Dedifferentiated amniotic fluid mesenchymal stem cell (primary cell): ENCODE measurements around the gene SGMS2.
"Not testable (repeated sequence)": the region's sequence is repeated elsewhere in the genome, so short reads cannot be mapped to it uniquely, and the experiment has no call there.

Experiments used
- DNase-seq: peaks from one replicate; pipeline ENCODE4 v3.0.0-alpha.2; 2016; ENCODE audit errors: extremely low spot score

The SGMS2 gene

GRCh38 chr4:107908377-107908776 is 83.6 kb downstream of the SGMS2 start:
- DNase-seq = no peak

GRCh38 chr4:107913283-107913899 is 88.7 kb downstream of the SGMS2 start:
- DNase-seq = peak; percentile 83

DNA sequence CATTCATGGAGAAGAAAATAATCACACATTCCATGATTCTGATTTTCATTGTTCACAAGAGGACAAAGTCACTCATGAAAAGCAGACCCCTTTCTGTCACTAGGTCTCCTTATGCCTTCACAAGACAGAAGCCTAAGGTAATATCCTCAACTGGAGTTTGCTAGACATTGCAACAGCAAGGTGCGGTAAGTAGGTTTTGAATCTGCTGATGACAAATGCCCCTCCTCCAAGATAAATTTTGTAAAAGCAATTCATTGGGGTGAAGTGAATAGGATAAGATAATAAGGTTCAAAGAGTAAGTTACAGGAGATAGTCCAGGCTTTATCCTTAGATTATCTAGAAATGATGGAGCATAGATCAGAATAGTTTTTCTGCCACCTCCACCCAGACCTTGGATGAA is 90.5 kb downstream of the SGMS2 start:
- DNase-seq = no peak

- DNase-seq = no peak
These were observed 91.9 kb downstream of the SGMS2 start for GRCh38 chr4:107916623-107917022.

- DNase-seq = no peak
These were observed 92.8 kb downstream of the SGMS2 start for GRCh38 chr4:107917500-107917899.

DNA sequence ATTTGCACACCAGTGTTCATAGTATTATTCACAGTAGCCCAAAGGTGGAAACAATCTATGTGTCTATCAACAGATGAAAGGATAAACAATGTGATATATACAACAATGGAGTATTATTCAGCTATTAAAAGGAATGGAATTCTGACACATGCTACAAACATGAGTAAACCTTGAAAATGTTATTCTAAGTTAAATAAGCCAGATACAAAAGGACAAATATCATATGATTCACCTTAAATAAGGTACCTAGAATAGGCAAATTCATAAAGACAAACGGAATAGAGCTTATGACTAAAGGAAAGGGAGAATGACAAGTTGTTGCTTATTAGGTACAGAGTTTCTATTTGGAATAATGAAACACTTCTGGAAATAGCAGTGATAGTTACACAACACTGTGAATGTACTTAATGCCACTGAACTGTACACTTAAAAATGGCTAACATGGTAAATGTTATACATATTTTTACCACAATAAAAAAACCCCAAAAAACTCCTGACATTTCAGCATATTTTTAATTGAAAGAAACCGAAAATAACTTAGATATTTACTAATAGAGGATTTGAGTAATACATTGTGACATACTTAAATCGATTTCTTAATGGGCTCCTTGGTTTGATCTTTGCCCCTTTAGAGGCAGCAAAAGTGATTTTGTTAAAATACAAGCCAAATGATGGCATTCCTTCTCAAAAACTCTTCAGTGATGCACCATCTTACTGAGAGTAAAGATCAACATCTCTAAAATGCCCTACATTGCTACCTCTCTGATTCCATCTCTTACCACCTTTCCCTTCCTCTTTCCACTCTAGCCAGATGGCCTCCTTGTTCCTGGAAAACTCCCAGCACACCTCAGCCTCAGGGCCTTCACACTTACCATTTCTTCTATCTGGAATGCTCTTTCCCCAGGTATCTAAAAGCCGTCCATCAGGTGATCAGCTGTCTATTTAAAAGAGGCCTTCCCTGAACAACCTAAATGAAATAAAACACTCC is 98.0 kb downstream of the SGMS2 start:
- no peak for DNase-seq

- not testable (repeated sequence) for DNase-seq
These were observed 101.0 kb downstream of the SGMS2 start for GRCh38 chr4:107925713-107926112.

DNA sequence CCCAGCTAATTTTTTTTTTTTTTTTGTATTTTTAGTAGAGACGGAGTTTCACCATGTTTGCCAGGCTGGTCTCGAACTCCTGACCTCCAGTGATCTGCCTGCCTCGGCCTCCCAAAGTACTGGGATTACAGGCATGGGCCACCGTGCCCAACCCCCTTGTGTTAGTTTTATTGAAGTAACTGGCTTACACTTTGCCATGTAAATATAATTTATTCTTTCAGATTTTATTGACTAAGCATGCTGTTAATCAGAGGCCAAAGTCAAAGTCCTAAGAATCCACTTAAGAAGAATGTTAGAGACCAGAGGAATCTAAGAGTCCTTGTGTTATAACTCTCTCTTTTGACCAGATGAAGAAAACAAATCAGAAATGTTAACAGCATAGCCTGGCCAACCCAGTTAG is 102.1 kb downstream of the SGMS2 start:
- not testable (repeated sequence) for DNase-seq

DNA sequence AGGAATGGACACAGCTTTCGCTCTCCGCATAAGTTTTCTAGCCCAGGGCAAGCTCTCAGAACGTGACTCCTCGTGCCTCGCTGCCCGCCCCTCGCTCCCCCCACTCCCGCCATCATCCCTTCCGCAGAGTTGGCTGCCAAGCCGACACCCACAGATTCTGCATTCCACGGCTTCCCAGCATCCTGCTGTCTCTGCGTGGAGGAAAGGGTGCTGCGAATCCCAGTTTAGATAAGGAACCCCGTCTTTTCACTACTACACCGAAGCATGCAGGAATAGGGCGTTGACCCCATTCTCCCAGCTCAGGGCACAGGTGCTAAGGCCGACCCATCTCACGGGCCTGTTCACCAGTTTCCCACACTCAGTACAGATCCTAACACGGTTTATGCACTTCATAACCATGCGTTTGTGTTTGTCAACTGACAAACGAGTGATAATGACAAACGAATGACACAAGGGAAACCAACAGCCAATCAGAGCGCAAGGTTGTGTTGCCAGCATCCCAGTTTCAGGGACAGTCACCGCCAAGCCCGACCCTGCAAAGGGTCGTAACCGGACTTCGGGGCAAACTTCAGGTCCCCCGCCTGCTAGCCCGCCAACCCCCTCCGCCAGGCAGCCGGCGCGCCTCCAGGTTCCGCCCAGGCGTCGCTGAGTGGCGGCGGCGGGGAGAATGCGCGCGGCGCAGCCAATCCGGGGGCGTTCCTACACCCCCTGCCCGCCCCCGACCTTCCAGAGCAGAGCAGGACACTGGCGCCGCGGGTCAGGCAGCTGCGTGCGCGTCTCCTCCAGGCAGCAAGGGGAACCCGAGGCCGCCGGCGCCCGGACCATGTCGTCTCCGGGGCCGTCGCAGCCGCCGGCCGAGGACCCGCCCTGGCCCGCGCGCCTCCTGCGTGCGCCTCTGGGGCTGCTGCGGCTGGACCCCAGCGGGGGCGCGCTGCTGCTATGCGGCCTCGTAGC is 106.4 kb downstream of the SGMS2 start, which contains the start of gene CYP2U1:
Gene CYP2U1, plus strand, starts transcription at position 729 of the 954 bp plus-strand sequence. Its CDS starts 95 bp downstream, at position 824.
- peak; percentile 58 for DNase-seq

- no peak for DNase-seq
These were observed 107.1 kb downstream of the SGMS2 start for GRCh38 chr4:107931775-107932321.

DNA sequence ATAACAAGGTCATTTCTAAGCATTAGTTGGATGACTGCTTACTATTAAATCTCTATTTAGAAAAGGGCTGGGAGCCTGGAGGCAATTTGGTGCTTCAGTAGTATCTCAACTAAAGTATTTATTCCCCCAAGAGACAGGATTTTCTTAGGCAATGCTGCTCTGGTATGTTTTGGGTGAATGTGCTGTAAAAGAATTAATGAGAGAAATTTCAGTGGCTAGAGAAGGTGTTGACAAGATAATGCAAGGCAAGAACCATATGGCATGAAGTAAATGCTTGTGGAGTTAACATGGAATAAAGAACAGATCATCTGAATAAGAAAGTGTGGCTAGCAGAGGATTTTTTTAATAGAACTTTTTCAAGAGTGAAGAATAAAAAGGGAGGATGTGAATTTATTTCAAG is 110.5 kb downstream of the SGMS2 start:
- no peak for DNase-seq

- DNase-seq = no peak
These were observed 112.3 kb downstream of the SGMS2 start for GRCh38 chr4:107937040-107937439.

DNA sequence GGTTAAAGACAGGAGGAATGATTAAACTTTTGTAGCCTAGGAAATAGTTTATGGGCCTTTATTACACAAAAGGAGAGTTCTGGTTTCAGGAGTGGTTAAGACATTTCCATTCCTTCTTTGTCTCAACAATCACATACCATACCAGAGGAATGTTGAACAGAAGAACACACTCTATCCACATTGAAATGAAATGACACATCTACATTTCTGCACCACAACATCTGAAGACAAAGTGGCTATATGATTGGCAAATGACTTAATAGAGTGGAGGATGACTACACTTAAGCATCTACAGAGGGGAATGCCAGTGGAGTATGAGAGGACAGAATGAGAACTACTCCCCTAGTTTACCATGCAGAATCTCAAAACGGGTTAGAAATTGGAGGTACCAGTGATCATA is 114.6 kb downstream of the SGMS2 start:
- no peak for DNase-seq

DNA sequence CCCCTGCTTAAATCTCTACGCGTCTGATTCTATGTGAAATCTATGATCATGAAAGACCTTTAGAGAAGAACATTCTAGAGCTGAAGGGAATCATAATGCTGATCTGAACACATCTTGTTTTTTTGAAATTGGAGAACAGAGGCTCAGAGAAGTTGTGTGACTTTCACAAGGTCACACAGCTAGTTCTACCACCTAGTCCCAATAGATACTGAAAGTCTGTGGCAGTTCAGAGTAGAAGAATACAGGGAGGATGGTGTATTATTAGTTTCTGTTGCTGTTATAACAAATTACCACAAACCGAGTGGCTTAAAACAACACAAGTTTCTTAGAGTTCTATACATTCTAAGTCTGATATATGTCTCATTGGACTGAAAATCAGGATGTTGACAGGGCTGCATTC is 121.1 kb downstream of the SGMS2 start:
- DNase-seq = no peak

DNA sequence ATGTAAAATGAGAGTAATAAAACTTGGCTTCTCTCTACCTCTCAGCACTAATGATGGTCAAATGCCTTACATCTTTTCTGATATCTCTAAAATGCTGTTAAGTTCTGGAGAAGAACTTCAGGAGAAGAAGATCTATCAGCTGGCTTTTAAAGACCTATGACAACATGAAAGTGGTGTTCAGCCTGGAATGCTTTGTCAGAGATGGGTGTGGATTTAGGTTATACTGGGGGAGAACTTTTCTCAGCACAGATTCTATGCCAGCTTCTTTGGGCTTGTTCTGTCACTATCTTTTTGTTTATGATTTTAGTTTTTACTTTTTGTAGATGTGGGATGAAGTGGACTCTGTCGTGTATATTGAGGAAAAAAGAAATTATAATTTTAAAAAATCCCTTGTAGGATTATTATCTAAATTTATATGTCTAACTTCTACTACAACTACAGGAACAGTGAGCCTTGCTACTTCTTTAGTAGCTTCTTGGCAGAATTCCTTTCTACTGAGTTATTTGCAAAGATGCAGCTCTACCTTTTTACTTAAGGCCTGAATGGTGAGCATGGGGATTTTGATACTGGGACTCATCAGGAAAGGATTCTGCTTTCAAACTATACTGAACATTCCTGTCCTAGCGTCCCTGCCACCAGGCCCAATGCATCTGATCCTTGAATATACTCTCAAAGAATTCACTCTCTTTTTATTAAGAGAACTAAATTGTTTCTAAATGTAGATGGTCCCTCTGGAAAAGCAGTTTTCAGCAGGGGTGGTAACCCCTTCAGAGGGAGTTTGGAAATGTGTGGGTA is 126.2 kb downstream of the SGMS2 start:
- DNase-seq = no peak

- peak; percentile 74 for DNase-seq
These were observed 126.8 kb downstream of the SGMS2 start for GRCh38 chr4:107951551-107951950.

DNA sequence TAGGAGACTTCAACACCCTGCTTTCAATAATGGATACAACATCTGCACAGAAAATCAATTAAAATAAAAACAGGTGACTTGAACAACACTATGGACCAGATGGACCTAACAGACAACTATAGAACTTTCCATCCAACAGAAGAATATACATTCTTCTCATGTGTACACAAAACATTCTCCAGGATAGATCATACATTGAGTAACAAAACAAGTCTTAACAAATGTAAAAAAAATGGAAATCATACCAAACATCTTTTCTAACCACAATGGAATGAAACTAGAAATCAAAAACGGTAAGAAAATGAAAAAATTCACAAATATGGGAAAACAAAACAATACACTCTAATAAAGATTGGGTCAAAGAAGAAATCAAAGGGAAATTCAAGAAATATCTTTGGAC is 131.3 kb downstream of the SGMS2 start:
- no peak for DNase-seq
